Vagina (tissue), 2 donors: ENCODE results near the gene ATP8B3.

Source experiments
- CTCF ChIP-seq, 3 experiments: fragments of 450-650 bp in 2 of 3; fragments of 200-600 bp in 1 of 3; sonication (generic) in 1 of 3; IDR thresholded peaks; one replicate each; pipeline ENCODE4 v1.5.1; 2017 to 2019; ENCODE audit warnings: antibody characterized with exemption in 3 of 3, mild to moderate bottlenecking in 2 of 3, moderate library complexity in 2 of 3
- POLR2A ChIP-seq, 2 donors: fragments of 450-650 bp; IDR thresholded peaks; one replicate each; pipeline ENCODE4 v1.6.1; 2017; ENCODE audit warnings: antibody characterized with exemption in 2 of 2, mild to moderate bottlenecking in 2 of 2, moderate library complexity in 2 of 2
- POLR2AphosphoS5 ChIP-seq, 2 donors: sonication (generic); formaldehyde crosslinking; IDR thresholded peaks; one replicate each; pipeline ENCODE4 v1.9.0; 2017; ENCODE audit warnings: antibody characterized with exemption in 2 of 2, mild to moderate bottlenecking in 2 of 2, low read depth in 1 of 2; ENCODE audit not compliant: insufficient read depth in 1 of 2

DNA sequence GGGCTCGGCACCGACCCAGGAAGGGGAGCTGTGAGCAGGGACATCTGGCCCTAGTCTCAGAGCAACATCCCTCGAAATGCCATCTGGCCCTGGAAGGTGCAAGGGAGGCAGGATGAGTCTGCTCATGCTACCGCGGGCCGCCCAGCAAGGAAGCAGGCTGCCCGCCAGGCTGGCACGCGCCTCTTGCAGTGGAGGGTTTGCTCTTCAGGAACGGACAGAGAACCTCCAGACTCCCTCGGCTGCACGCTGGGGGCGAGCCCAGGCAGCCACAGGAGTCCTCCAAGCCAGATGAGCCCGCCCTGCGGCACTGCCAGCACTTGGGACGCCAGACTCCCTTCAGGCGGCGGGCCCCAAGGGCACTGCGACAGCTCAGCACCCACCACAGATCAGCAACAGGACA, 10.1 kb upstream of the ATP8B3 start:
- TF ChIP-seq CTCF (IDR thresholded peaks at IDR 0.05) (no peak), POLR2AphosphoS5 (IDR thresholded peaks at IDR 0.05; ENCODE audit: insufficient read depth in 1 of 2, low read depth in 1 of 2) (no peak), POLR2A (IDR thresholded peaks at IDR 0.05) (no peak)
